ENCODE measurements around the gene SLC25A38. TPM values are rescaled to one million over a fixed set of nuclear protein-coding genes. Genes with fewer than 3 reads are reported as not detected.

SLC25A38 gene
- total RNA-seq, 1 donor from 2014 or later: 40.0 TPM

DNA sequence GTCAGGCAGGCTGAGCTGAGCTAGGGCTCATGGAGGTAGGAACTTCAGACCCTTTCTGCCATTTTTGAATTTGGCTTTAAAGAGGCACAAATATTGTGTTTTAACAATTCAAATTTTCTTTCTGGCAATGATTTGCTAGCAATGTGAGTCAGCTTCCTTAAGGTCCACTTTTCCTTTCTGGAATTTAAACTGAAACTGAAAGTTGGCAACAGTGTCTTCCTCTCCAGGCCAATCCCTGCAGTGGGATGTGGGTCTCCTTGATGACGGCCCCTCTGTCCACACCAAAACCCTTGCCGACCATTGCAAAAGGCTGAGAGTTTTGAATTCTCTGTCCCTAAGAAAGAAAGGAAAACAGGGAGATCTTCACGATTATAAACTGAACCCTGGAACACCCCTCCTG lies 50.5 kb downstream of the SLC25A38 start:
- Mint-ChIP-seq H3K4me3 (no peak overlapping the region), H3K27me3 (ENCODE audit: insufficient read depth) (peaks cover 7% of the 10 kb centered on the region), H3K9me3 (no peaks in the 10 kb centered on the region), H3K36me3 (ENCODE audit: low read depth) (no peaks in the 10 kb centered on the region), H3K27ac (no peak overlapping the region), H3K4me1 (ENCODE audit: low read depth) (no peaks in the 10 kb centered on the region)
- DNase-seq (ENCODE audit: low spot score): no peak
- intact Hi-C loops (cut with micrococcal nuclease): no loop called here

GRCh38 chr3:39434574-39434973 lies 51.4 kb downstream of the SLC25A38 start:
- H3K27me3 Mint-ChIP-seq (ENCODE audit: insufficient read depth): peaks cover 8% of the 10 kb centered on the region
- H3K27ac Mint-ChIP-seq: no peak overlapping the region
- intact Hi-C loops (cut with micrococcal nuclease): no loop called here
- no peak overlapping the region for H3K4me3 Mint-ChIP-seq
- no peak for DNase-seq (ENCODE audit: low spot score)
- no peaks in the 10 kb centered on the region for H3K36me3 Mint-ChIP-seq (ENCODE audit: low read depth)
- H3K9me3 Mint-ChIP-seq: no peaks in the 10 kb centered on the region
- H3K4me1 Mint-ChIP-seq (ENCODE audit: low read depth): no peaks in the 10 kb centered on the region

- Mint-ChIP-seq H3K27me3 (ENCODE audit: insufficient read depth) (peaks cover 11% of the 10 kb centered on the region), H3K27ac (no peak overlapping the region)
- intact Hi-C loops (cut with micrococcal nuclease): no loop called here
These were observed 52.0 kb downstream of the SLC25A38 start for GRCh38 chr3:39435006-39435748.

GRCh38 chr3:39438880-39439279 lies 55.7 kb downstream of the SLC25A38 start:
- Mint-ChIP-seq H3K27me3 (ENCODE audit: insufficient read depth) (peaks cover 8% of the 10 kb centered on the region), H3K36me3 (ENCODE audit: low read depth) (no peaks in the 10 kb centered on the region), H3K4me1 (ENCODE audit: low read depth) (no peaks in the 10 kb centered on the region), H3K9me3 (no peaks in the 10 kb centered on the region), H3K27ac (no peak overlapping the region), H3K4me3 (no peak overlapping the region)
- intact Hi-C loops (cut with micrococcal nuclease): no loop called here
- no peak for DNase-seq (ENCODE audit: low spot score)

More at GRCh38 chr3:39435006-39435748, 52.0 kb downstream of the SLC25A38 start:
- no peak overlapping the region for H3K4me3 Mint-ChIP-seq
- H3K4me1 Mint-ChIP-seq (ENCODE audit: low read depth): no peaks in the 10 kb centered on the region
- no peaks in the 10 kb centered on the region for H3K36me3 Mint-ChIP-seq (ENCODE audit: low read depth)
- H3K9me3 Mint-ChIP-seq: no peaks in the 10 kb centered on the region
- no peak for DNase-seq (ENCODE audit: low spot score)

DNA sequence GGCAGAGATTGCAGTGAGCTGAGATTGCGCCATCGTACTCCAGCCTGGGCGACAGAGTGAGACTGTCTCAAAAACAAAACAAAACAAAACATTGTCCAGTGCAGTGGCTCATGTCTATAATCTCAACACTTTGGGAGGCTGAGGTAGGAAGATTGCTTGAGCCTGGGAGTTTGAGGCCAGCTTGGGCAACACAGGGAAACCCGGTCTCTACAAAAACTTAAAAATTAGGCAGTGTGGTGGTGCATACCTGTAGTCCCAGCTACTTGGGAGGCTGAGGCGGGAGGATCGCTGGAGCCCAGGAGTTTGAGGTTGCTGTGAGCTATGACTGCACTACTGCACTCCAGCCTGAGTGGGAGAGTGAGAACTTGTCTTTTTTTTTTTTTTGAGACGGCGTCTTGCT lies 57.1 kb downstream of the SLC25A38 start:
- no peaks in the 10 kb centered on the region for H3K36me3 Mint-ChIP-seq (ENCODE audit: low read depth)
- intact Hi-C loops (cut with micrococcal nuclease): no loop called here
- no peak for DNase-seq (ENCODE audit: low spot score)

GRCh38 chr3:39443530-39443929 lies 60.4 kb downstream of the SLC25A38 start:
- H3K27me3 Mint-ChIP-seq (ENCODE audit: insufficient read depth): peaks cover 4% of the 10 kb centered on the region
- intact Hi-C loops (cut with micrococcal nuclease): no loop called here
- no peak for DNase-seq (ENCODE audit: low spot score)
- no peak overlapping the region for H3K4me3 Mint-ChIP-seq
- no peaks in the 10 kb centered on the region for H3K36me3 Mint-ChIP-seq (ENCODE audit: low read depth)
- no peaks in the 10 kb centered on the region for H3K9me3 Mint-ChIP-seq
- H3K27ac Mint-ChIP-seq: no peak overlapping the region
- H3K4me1 Mint-ChIP-seq (ENCODE audit: low read depth): no peaks in the 10 kb centered on the region

More for the DNA sequence above, 57.1 kb downstream of the SLC25A38 start:
- Mint-ChIP-seq H3K4me3 (no peak overlapping the region), H3K4me1 (ENCODE audit: low read depth) (no peaks in the 10 kb centered on the region), H3K9me3 (no peaks in the 10 kb centered on the region), H3K27ac (no peak overlapping the region), H3K27me3 (ENCODE audit: insufficient read depth) (peaks cover 8% of the 10 kb centered on the region)

DNA sequence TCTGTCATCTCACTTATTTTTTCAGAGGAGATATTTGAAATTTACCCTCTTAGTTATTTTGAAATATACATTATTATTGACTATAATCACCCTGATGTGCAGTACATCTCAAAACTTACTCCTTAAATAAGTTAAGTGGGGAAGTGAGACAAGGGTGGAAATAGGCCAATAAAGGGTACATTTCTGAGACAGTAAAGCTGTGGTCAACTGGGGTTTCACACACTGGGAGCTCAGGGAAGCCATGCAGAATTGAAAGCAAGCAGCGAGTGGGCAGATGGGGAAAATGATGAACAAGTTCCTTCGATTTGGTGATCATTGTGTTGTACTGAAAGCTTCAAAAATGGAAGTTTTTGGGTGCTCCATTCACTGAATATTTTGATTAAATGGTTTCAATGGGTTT lies 62.8 kb downstream of the SLC25A38 start:
- no peaks in the 10 kb centered on the region for H3K36me3 Mint-ChIP-seq (ENCODE audit: low read depth)
- H3K27me3 Mint-ChIP-seq (ENCODE audit: insufficient read depth): peaks cover 4% of the 10 kb centered on the region
- no peaks in the 10 kb centered on the region for H3K4me1 Mint-ChIP-seq (ENCODE audit: low read depth)
- intact Hi-C loops (cut with micrococcal nuclease): no loop called here
- no peaks in the 10 kb centered on the region for H3K9me3 Mint-ChIP-seq
- no peak overlapping the region for H3K27ac Mint-ChIP-seq
- no peak for DNase-seq (ENCODE audit: low spot score)
- no peak overlapping the region for H3K4me3 Mint-ChIP-seq

DNA sequence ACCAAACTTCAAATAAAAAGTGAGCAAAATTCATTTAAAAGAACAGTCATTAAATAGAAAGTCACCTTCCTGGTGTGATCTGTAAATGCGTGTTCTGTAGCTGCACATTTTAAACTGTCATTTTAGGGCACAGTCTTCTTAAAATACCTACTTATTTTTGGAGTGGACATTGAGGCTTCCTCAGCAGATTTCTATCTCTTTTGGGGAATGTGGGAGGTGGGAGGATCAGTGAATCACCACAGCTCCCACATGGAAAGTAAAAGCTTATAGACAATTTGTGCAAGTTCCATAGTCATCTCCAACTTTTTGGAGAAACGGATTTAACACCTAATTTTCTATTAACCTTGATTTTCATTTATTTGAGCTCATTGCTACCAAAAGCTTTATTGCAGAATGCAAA lies 63.3 kb downstream of the SLC25A38 start:
- H3K36me3 Mint-ChIP-seq (ENCODE audit: low read depth): no peaks in the 10 kb centered on the region
- H3K27ac Mint-ChIP-seq: no peak overlapping the region
- H3K4me1 Mint-ChIP-seq (ENCODE audit: low read depth): no peaks in the 10 kb centered on the region
- no peak for DNase-seq (ENCODE audit: low spot score)
- no peak overlapping the region for H3K4me3 Mint-ChIP-seq
- peaks cover 6% of the 10 kb centered on the region for H3K27me3 Mint-ChIP-seq (ENCODE audit: insufficient read depth)
- intact Hi-C loops (cut with micrococcal nuclease): no loop called here
- no peaks in the 10 kb centered on the region for H3K9me3 Mint-ChIP-seq

Other genes with a start within 250 kb of the SLC25A38 start
- 33.4 and 34.3 TPM in 2 replicates for gene CSRNP1, start 229.8 kb upstream of the SLC25A38 start, total RNA-seq
- 2.4 and 3.0 TPM in 2 replicates for gene XIRP1, start 190.8 kb upstream of the SLC25A38 start, total RNA-seq
- 0.44 and 0.64 TPM in 2 replicates for gene CX3CR1, start 103.3 kb upstream of the SLC25A38 start, total RNA-seq
- gene CCR8, start 53.7 kb upstream of the SLC25A38 start, total RNA-seq: 7.1 and 8.9 TPM in 2 replicates
- gene RPSA, start 23.4 kb downstream of the SLC25A38 start, total RNA-seq: 1,750 and 1,765 TPM in 2 replicates
- not detected in 2 replicates for gene MOBP, start 84.3 kb downstream of the SLC25A38 start, total RNA-seq

Data from activated T-helper 1 cell treated with anti-CD3 and anti-CD28 coated beads, Interleukin-12 subunit alpha, Interleukin-12 subunit beta, Interleukin-2, Interleukin-4 antibody, amounts not matched to agents 30 ng/mL and 10 ng/mL and 1 ng/mL, durations not matched to agents 14 hours and 24 hours and 36 hours (primary cell).